BJ (cell line): ENCODE measurements around the gene CD82. TPM values are rescaled to one million over a fixed set of nuclear protein-coding genes. Genes with fewer than 3 reads are reported as not detected.

Experiments
- CTCF ChIA-PET: fragments of 350-600 bp; formaldehyde crosslinking; extraction: SDS; loops from one replicate; lab custom pipeline; 2021; ENCODE audit warnings: antibody characterized with exemption, inconsistent platforms; lab: Yijun Ruan, JAX
- POLR2A ChIA-PET: fragments of 300-600 bp; sonication (Branson Sonifier 250); formaldehyde crosslinking; extraction: SDS; loops from one replicate; lab custom pipeline; 2021; ENCODE audit warnings: antibody characterized with exemption; lab: Charles Lee
- DNase-seq: peaks from one replicate; pipeline ENCODE4 v3.0.0-alpha.2; 2011; ENCODE audit warnings: low read depth
- H3K27me3 ChIP-seq: 2 replicates; pipeline ENCODE4 v1.6.0; 2011; ENCODE audit warnings: low read length; ENCODE audit not compliant: control insufficient read depth, insufficient read depth
- H3K36me3 ChIP-seq: 2 replicates; pipeline ENCODE4 v1.5.1; 2011; ENCODE audit warnings: low read length; ENCODE audit not compliant: control insufficient read depth, insufficient read depth
- H3K4me3 ChIP-seq: 2 replicates; pipeline ENCODE4 v1.5.1; 2011; ENCODE audit warnings: low read depth, mild to moderate bottlenecking, control low read depth, low read length
- polyA plus RNA-seq: library from polyadenylated mRNA; depleted of rRNA; stranded (reverse); fragments of >200 nt; gene quantifications from 2 replicates; pipeline ENCODE4 v1.2.3, GENCODE V29; 2011
- TF ChIP-seq, protein P1 (sequence below): IDR thresholded peaks from 2 replicates; pipeline ENCODE4 v1.5.1; 2011; ENCODE audit warnings: low read depth, mild to moderate bottlenecking, control low read depth, inconsistent platforms, low read length, moderate library complexity; ENCODE audit not compliant: insufficient read depth

CD82 gene
- polyA plus RNA-seq, 1 experiment = 28.1 TPM

DNA sequence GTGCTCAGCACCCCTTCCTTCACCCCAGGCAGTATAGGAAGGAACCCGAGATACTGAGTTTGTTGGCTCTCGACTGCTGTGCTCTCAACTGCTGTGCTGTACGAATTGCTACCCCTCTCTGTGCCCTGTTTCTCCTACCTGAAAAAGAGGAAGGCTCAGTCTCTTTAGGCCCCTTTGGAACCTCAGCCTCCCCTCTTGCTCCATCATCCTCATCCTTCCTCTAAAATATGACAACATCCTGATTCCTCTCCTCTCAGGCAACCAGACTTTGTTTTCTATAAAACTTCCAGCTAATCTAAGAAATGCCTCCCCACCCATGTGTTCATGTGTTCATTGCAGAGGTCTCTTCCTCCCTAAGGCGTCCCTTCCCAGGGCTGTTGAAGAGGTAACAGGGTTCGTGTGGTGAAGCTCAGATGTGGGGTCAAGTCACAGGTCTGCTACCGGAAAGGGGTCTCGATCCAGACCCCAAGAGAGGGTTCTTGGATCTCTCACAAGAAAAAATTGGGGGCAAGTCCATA, 35.5 kb upstream of the CD82 start:
- ChIA-PET POLR2A (no interaction called here), CTCF (interaction anchor here (0.9 to 1.2 kb wide), 2 partner anchors 8 to 263 kb away, joined by 3 to 4 read pairs; no protein-coding TSS in a partner anchor)
- Histone ChIP-seq H3K4me3 (no peak overlapping the region), H3K27me3 (peaks cover 3% of the 10 kb centered on the region), H3K36me3 (no peaks in the 10 kb centered on the region)
- DNase-seq = no peak
- TF ChIP-seq, protein P1, sequence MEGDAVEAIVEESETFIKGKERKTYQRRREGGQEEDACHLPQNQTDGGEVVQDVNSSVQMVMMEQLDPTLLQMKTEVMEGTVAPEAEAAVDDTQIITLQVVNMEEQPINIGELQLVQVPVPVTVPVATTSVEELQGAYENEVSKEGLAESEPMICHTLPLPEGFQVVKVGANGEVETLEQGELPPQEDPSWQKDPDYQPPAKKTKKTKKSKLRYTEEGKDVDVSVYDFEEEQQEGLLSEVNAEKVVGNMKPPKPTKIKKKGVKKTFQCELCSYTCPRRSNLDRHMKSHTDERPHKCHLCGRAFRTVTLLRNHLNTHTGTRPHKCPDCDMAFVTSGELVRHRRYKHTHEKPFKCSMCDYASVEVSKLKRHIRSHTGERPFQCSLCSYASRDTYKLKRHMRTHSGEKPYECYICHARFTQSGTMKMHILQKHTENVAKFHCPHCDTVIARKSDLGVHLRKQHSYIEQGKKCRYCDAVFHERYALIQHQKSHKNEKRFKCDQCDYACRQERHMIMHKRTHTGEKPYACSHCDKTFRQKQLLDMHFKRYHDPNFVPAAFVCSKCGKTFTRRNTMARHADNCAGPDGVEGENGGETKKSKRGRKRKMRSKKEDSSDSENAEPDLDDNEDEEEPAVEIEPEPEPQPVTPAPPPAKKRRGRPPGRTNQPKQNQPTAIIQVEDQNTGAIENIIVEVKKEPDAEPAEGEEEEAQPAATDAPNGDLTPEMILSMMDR = no peak

DNA sequence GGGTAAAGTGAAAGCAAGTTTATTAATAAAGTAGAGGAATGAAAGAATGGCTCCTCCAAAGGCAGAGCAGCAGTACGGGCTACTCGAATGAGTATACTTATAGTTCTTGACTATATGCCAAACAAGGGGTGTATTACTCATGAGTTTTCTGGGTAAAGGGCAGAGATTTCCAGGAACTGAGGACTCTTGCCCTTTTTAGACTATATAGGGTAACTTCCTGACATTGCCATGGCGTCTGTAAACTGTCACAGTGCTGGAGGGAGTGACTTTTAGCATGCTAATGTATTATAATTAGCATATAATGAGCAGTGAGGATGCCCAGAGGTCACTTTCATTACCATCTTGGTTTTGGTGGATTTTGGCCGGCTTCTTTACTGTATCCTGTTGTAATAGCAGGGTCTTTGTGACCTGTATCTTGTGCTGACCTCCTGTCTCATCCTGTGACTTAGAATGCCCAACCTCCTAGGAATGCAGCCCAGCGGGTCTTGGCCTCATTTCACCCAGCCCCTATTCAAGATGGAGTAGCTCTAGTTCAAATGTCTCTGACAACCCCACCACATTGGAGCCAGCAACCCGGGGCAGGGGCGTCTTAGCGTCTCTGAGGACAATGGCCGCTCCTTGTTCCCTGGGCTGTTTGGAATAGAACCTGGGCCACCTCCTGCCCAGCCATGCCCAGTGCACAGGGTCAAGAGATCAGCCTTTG, 34.9 kb upstream of the CD82 start:
- POLR2A ChIA-PET = no interaction called here

DNA sequence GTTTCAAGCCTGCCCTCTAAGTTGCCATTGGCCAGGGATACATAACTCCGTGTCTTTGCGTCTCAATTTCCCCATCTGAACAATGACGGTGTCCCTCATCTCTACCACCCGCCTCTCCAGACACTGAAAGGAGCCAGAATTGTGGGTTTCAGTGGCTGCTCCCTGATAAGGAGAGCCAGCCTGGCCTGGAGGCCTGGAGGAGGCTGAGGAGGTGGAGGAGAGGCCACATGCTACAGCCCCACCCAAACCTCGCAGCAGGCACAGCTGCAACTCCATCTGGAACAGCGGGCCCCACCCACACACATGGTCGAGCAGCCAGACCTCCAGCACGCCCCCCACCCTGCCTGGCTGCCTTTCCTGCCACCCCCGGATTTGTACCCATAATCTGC, 34.4 kb upstream of the CD82 start:
- TF ChIP-seq, protein P1 = no peak
- CTCF ChIA-PET = no interaction called here
- Histone ChIP-seq H3K36me3 (no peaks in the 10 kb centered on the region), H3K27me3 (peaks cover 3% of the 10 kb centered on the region), H3K4me3 (no peak overlapping the region)
- no peak for DNase-seq
- POLR2A ChIA-PET = no interaction called here

More for the DNA sequence above, 34.9 kb upstream of the CD82 start:
- H3K4me3 ChIP-seq = no peak overlapping the region
- TF ChIP-seq, protein P1 = no peak
- CTCF ChIA-PET = interaction anchor here (1.2 kb wide), 1 partner anchor 7 kb away, joined by 3 read pairs; no protein-coding TSS in a partner anchor
- no peaks in the 10 kb centered on the region for H3K36me3 ChIP-seq
- H3K27me3 ChIP-seq = peaks cover 3% of the 10 kb centered on the region
- no peak for DNase-seq

DNA sequence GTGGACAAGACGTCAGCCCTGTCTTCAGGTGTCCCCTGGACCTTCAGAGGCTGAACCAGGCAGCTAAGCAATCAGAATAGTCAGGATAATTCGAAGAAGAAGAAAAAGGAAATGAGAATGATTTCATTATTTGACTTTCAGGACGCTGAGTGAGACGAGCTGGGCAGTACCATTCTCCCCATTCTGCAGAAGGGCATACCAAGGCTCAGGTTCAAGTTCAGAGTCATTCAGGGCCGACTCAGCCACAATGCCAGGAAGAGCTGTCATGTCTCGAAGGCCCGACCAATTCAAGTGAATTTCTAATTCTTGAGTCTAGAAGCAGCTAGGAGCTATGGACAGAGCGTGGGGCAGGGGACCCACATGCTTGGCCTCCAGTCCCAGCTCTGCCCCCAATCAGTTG, 33.8 kb upstream of the CD82 start:
- POLR2A ChIA-PET = no interaction called here
- CTCF ChIA-PET = no interaction called here
- Histone ChIP-seq H3K27me3 (peaks cover 3% of the 10 kb centered on the region), H3K4me3 (no peak overlapping the region), H3K36me3 (no peaks in the 10 kb centered on the region)
- TF ChIP-seq, protein P1 = no peak
- no peak for DNase-seq

DNA sequence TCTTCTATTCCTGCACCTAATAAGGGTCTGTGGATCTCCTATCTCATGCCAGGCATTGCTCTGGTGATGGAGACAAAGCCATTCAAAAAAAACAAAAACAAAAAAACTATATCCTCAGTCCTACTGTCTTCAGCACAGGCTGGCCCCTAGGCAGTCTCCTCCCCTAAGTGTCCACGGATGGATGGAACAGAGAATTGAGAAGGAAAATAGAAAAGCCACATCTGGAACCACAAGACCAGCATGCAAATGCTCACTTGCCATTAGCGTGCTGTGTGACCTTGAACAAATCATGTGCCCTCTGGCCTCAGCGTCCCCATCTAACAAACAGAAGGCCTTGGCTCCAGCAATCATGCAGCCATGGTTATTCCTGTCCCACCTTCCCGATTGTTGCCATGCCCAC, 32.7 kb upstream of the CD82 start:
- ChIA-PET CTCF (interaction anchor here (1.8 kb wide), 1 partner anchor 247 kb away, joined by 3 read pairs; no protein-coding TSS in a partner anchor), POLR2A (no interaction called here)
- TF ChIP-seq, protein P1 = no peak
- DNase-seq = no peak
- Histone ChIP-seq H3K36me3 (no peaks in the 10 kb centered on the region), H3K4me3 (no peak overlapping the region), H3K27me3 (peaks cover 3% of the 10 kb centered on the region)
